ENCODE results near the gene FDX2. TPM values are rescaled to one million over a fixed set of nuclear protein-coding genes. Genes with fewer than 3 reads are reported as not detected.

Gene FDX2
- total and polyA plus RNA-seq, 2 donors (not counting 1 experiment from before 2014, with no cell fraction given) = 13.9 to 21.5 TPM

DNA sequence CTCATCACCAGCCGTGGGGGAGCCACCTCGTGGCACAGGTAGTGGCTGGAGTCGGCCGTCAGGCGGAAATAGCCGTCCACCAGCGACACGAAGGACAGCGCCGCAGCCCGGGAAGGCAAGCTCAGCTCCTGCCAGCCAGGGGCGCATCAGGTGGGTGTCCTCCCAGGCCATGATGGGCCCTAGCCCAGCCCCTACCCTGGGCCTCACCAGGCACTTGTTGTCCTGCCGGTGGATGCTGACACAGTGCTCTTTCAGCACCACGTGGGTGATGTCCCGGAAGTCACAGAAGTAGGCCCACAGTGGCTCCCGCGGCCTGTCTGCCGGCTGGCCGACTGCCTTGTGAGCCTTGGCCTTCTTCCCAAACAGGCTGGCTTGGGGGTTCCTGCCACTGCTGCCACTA, 48.8 kb upstream of the FDX2 start:
- no peak overlapping the region for H3K9ac ChIP-seq (ENCODE audit: low read length)
- DNase-seq (no peak), ATAC-seq (ENCODE audit: low read depth) (no peak)
- H3K27ac Mint-ChIP-seq = no peak overlapping the region
- ChIA-PET POLR2A (no interaction called here), CTCF (no interaction called here)
- H3K4me2 ChIP-seq (replicated peaks; ENCODE audit: low read depth, low read length, poor library complexity, severe bottlenecking) = no peak overlapping the region
- 99% methylated on average over 19 of the region's 19 CpGs for WGBS (ENCODE audit: insufficient coverage)
- H3K27me3 ChIP-seq (replicated peaks in 1 of 4; ENCODE audit: control extremely low read depth in 1 of 4, control insufficient read depth in 3 of 4, insufficient read depth in 4 of 4, low read length in 3 of 4) = no peaks in the 10 kb centered on the region
- TF ChIP-seq, protein P1, sequence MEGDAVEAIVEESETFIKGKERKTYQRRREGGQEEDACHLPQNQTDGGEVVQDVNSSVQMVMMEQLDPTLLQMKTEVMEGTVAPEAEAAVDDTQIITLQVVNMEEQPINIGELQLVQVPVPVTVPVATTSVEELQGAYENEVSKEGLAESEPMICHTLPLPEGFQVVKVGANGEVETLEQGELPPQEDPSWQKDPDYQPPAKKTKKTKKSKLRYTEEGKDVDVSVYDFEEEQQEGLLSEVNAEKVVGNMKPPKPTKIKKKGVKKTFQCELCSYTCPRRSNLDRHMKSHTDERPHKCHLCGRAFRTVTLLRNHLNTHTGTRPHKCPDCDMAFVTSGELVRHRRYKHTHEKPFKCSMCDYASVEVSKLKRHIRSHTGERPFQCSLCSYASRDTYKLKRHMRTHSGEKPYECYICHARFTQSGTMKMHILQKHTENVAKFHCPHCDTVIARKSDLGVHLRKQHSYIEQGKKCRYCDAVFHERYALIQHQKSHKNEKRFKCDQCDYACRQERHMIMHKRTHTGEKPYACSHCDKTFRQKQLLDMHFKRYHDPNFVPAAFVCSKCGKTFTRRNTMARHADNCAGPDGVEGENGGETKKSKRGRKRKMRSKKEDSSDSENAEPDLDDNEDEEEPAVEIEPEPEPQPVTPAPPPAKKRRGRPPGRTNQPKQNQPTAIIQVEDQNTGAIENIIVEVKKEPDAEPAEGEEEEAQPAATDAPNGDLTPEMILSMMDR (IDR thresholded peaks at IDR 0.05) = no peak
- no peak for TF ChIP-seq EZH2 (IDR thresholded peaks at IDR 0.05; ENCODE audit: borderline replicate concordance, insufficient read depth, low read depth, low read length, poor library complexity, severe bottlenecking)
- H3K4me1 Mint-ChIP-seq = no peaks in the 10 kb centered on the region
- no peaks in the 10 kb centered on the region for H3K27me3 Mint-ChIP-seq
- H3K79me2 ChIP-seq (ENCODE audit: control insufficient read depth, insufficient read depth, low read length) = peaks cover 44% of the 10 kb centered on the region
- H3K27ac ChIP-seq (ENCODE audit: low read length in 2 of 2) = no peak overlapping the region
- peaks cover 32% of the 10 kb centered on the region for H4K20me1 ChIP-seq (ENCODE audit: control insufficient read depth, insufficient read depth, low read length, poor library complexity, severe bottlenecking)
- H2AFZ ChIP-seq (ENCODE audit: insufficient read depth, low read depth, low read length, poor library complexity, severe bottlenecking) = no peak overlapping the region
- no peaks in the 10 kb centered on the region for H3K9me3 Mint-ChIP-seq (ENCODE audit: insufficient read depth)
- no peak overlapping the region for H3K4me3 ChIP-seq (ENCODE audit: control extremely low read depth in 1 of 5, extremely low read depth in 1 of 5, insufficient read depth in 1 of 5, low read depth in 2 of 5, low read length in 4 of 5)
- H3K9me3 ChIP-seq (ENCODE audit: control extremely low read depth in 1 of 3, control insufficient read depth in 2 of 3, insufficient read depth in 1 of 3, low read length in 2 of 3) = peaks cover 0 to 6% (median 0%) of the 10 kb centered on the region in 3 donors
- intact Hi-C loops (cut with micrococcal nuclease) = no loop called here
- H3K4me1 ChIP-seq (ENCODE audit: control insufficient read depth in 2 of 2, insufficient read depth in 2 of 2, low read length in 2 of 2) = no peaks in the 10 kb centered on the region
- no peak overlapping the region for H3K4me3 Mint-ChIP-seq
- peaks cover 0 to 79% of the 10 kb centered on the region in 2 experiments for H3K36me3 ChIP-seq (replicated peaks in 1 of 2; ENCODE audit: control extremely low read depth in 1 of 2, control insufficient read depth in 1 of 2, extremely low read depth in 1 of 2, insufficient read depth in 2 of 2, low read length in 1 of 2)

DNA sequence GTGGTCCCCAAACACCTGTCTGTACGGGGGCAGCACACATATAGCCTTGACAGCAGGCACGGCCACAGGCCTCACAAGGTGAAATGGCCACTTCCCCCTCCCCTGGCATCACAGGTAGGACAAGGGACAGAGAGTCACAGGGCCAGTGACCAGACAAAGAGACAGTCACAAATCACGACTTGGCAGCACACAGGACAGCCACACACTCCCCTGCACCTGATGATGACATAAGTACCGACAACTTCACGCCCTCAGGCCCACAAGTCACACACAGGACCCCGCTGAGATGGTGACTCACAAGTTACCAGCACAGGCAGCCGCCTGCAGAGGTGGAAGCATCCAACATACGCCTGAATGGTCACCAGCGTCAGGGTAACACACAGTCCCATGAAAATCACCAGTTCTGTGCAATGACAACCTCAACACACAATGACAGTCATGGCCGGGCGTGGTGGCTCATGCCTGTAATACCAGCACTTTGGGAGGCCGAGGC, 48.0 kb upstream of the FDX2 start:
- H3K4me1 Mint-ChIP-seq = no peaks in the 10 kb centered on the region
- no peak overlapping the region for H3K4me3 Mint-ChIP-seq
- peaks cover 0 to 77% of the 10 kb centered on the region in 2 experiments for H3K36me3 ChIP-seq (replicated peaks in 1 of 2; ENCODE audit: control extremely low read depth in 1 of 2, control insufficient read depth in 1 of 2, extremely low read depth in 1 of 2, insufficient read depth in 2 of 2, low read length in 1 of 2)
- no peak overlapping the region for H2AFZ ChIP-seq (ENCODE audit: insufficient read depth, low read depth, low read length, poor library complexity, severe bottlenecking)
- H3K4me1 ChIP-seq (ENCODE audit: control insufficient read depth in 2 of 2, insufficient read depth in 2 of 2, low read length in 2 of 2) = no peaks in the 10 kb centered on the region
- no peak overlapping the region for H3K27ac Mint-ChIP-seq
- POLR2A ChIA-PET = no interaction called here
- no peak overlapping the region for H3K4me3 ChIP-seq (ENCODE audit: control extremely low read depth in 1 of 5, extremely low read depth in 1 of 5, insufficient read depth in 1 of 5, low read depth in 2 of 5, low read length in 4 of 5)
- 94% methylated on average over 12 of the region's 12 CpGs for WGBS (ENCODE audit: insufficient coverage)
- H3K9me3 Mint-ChIP-seq (ENCODE audit: insufficient read depth) = no peaks in the 10 kb centered on the region
- H3K79me2 ChIP-seq (ENCODE audit: control insufficient read depth, insufficient read depth, low read length) = peaks cover 35% of the 10 kb centered on the region
- CTCF ChIA-PET = no interaction called here
- peaks cover 0 to 2% (median 0%) of the 10 kb centered on the region in 3 donors for H3K9me3 ChIP-seq (ENCODE audit: control extremely low read depth in 1 of 3, control insufficient read depth in 2 of 3, insufficient read depth in 1 of 3, low read length in 2 of 3)
- ATAC-seq (ENCODE audit: low read depth) = no peak
- DNase-seq = no peak
- no peak for TF ChIP-seq EZH2 (IDR thresholded peaks at IDR 0.05; ENCODE audit: borderline replicate concordance, insufficient read depth, low read depth, low read length, poor library complexity, severe bottlenecking)
- TF ChIP-seq, protein P1 (IDR thresholded peaks at IDR 0.05) = no peak
- H3K27me3 Mint-ChIP-seq = no peaks in the 10 kb centered on the region
- no peak overlapping the region for H3K27ac ChIP-seq (ENCODE audit: low read length in 2 of 2)
- H3K27me3 ChIP-seq (replicated peaks in 1 of 4; ENCODE audit: control extremely low read depth in 1 of 4, control insufficient read depth in 3 of 4, insufficient read depth in 4 of 4, low read length in 3 of 4) = no peaks in the 10 kb centered on the region
- peaks cover 26% of the 10 kb centered on the region for H4K20me1 ChIP-seq (ENCODE audit: control insufficient read depth, insufficient read depth, low read length, poor library complexity, severe bottlenecking)
- H3K9ac ChIP-seq (ENCODE audit: low read length) = no peak overlapping the region
- intact Hi-C loops (cut with micrococcal nuclease) = no loop called here
- no peak overlapping the region for H3K4me2 ChIP-seq (replicated peaks; ENCODE audit: low read depth, low read length, poor library complexity, severe bottlenecking)

Measured in B cell (primary cell).